HCT116 (cell line): ENCODE measurements around the gene BLOC1S5.

Source experiments
- EZH2 ChIP-seq: fragments of 200-600 bp; sonication (generic); IDR thresholded peaks from 2 replicates; pipeline ENCODE4 v1.6.1; 2017; ENCODE audit warnings: antibody characterized with exemption, mixed run types
- POLR2A ChIP-seq: IDR thresholded peaks from 2 replicates; pipeline ENCODE4 v1.7.0; 2011; ENCODE audit warnings: borderline replicate concordance; ENCODE audit not compliant: insufficient read depth, insufficient read length; ENCODE audit errors: extremely low read depth
- SIN3A ChIP-seq: IDR thresholded peaks from 2 replicates; pipeline ENCODE4 v1.6.1; 2012; ENCODE audit warnings: low read depth
- TF ChIP-seq, protein P1 (sequence below), 3 experiments: fragments of 200-600 bp in 1 of 3; sonication (generic) in 1 of 3; IDR thresholded peaks in 2 of 3; conservative IDR thresholded peaks in 1 of 3; 2 replicates each; pipeline ENCODE4 v1.5.1; 2012 to 2017; ENCODE audit warnings: low read depth in 2 of 3, low read length in 2 of 3, antibody characterized with exemption in 1 of 3, borderline replicate concordance in 1 of 3, control low read depth in 1 of 3, mild to moderate bottlenecking in 1 of 3, mixed read lengths in 1 of 3, mixed run types in 1 of 3, moderate library complexity in 1 of 3; ENCODE audit not compliant: insufficient read depth in 1 of 3

DNA sequence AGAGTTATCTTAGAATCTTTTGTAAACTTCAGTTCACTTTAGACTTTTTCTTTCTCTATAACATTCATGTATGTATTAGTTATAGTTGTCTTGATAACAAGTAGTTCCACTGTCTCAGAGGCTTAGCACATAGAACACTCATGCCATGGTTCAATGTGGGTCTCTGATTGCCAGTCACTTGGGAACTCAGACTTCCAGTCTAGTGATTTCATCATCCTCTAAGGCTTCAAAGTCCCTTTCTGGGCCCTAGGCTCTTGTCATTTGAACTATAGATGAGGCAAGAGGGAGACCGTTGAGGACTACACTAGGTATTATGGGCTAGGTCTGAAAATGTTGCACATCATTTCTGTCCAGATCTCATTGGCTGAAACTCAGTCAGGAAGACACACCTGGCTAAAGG is 46.5 kb upstream of the BLOC1S5 start:
- TF ChIP-seq POLR2A (no peak), EZH2 (no peak), SIN3A (no peak)
- TF ChIP-seq, protein P1, sequence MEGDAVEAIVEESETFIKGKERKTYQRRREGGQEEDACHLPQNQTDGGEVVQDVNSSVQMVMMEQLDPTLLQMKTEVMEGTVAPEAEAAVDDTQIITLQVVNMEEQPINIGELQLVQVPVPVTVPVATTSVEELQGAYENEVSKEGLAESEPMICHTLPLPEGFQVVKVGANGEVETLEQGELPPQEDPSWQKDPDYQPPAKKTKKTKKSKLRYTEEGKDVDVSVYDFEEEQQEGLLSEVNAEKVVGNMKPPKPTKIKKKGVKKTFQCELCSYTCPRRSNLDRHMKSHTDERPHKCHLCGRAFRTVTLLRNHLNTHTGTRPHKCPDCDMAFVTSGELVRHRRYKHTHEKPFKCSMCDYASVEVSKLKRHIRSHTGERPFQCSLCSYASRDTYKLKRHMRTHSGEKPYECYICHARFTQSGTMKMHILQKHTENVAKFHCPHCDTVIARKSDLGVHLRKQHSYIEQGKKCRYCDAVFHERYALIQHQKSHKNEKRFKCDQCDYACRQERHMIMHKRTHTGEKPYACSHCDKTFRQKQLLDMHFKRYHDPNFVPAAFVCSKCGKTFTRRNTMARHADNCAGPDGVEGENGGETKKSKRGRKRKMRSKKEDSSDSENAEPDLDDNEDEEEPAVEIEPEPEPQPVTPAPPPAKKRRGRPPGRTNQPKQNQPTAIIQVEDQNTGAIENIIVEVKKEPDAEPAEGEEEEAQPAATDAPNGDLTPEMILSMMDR (IDR thresholded peaks at IDR 0.05 in 2 of 3, conservative IDR thresholded peaks at IDR 0.05 in 1 of 3; ENCODE audit: borderline replicate concordance in 1 of 3, insufficient read depth in 1 of 3, low read depth in 2 of 3, low read length in 2 of 3): no peak
